ENCODE results near the gene PIP5K1B.

PIP5K1B gene

GRCh38 chr9:68720656-68721313, 15.7 kb downstream of the PIP5K1B start:
- Histone ChIP-seq H3K36me3 (ENCODE audit: insufficient read depth, low read length) (no peaks in the 10 kb centered on the region), H2AFZ (ENCODE audit: low read length, unreplicated experiment) (no peak overlapping the region), H3K79me2 (ENCODE audit: control insufficient read depth, insufficient read depth, low read length, unreplicated experiment) (no peaks in the 10 kb centered on the region), H3K27ac (ENCODE audit: low read depth, low read length) (no peak overlapping the region), H3K4me3 (ENCODE audit: low read depth, low read length) (no peak overlapping the region), H3K4me1 (ENCODE audit: control insufficient read depth, insufficient read depth, low read length, unreplicated experiment) (no peaks in the 10 kb centered on the region), H3K27me3 (ENCODE audit: insufficient read depth, low read length) (peaks cover 28% of the 10 kb centered on the region; the same call in 1 of the 2 replicates)

GRCh38 chr9:68721666-68722330, 16.8 kb downstream of the PIP5K1B start:
- Histone ChIP-seq H3K27me3 (ENCODE audit: insufficient read depth, low read length) (peaks cover 28% of the 10 kb centered on the region; the same call in 1 of the 2 replicates), H3K4me3 (ENCODE audit: low read depth, low read length) (no peak overlapping the region), H3K27ac (ENCODE audit: low read depth, low read length) (no peak overlapping the region), H2AFZ (ENCODE audit: low read length, unreplicated experiment) (no peak overlapping the region), H3K4me1 (ENCODE audit: control insufficient read depth, insufficient read depth, low read length, unreplicated experiment) (no peaks in the 10 kb centered on the region), H3K36me3 (ENCODE audit: insufficient read depth, low read length) (no peaks in the 10 kb centered on the region), H3K79me2 (ENCODE audit: control insufficient read depth, insufficient read depth, low read length, unreplicated experiment) (no peaks in the 10 kb centered on the region)

GRCh38 chr9:68725070-68725469, 20.0 kb downstream of the PIP5K1B start:
- Histone ChIP-seq H3K36me3 (ENCODE audit: insufficient read depth, low read length) (no peaks in the 10 kb centered on the region), H3K79me2 (ENCODE audit: control insufficient read depth, insufficient read depth, low read length, unreplicated experiment) (no peaks in the 10 kb centered on the region), H3K27me3 (ENCODE audit: insufficient read depth, low read length) (peaks cover 20% of the 10 kb centered on the region; the same call in 1 of the 2 replicates), H2AFZ (ENCODE audit: low read length, unreplicated experiment) (no peak overlapping the region), H3K27ac (ENCODE audit: low read depth, low read length) (no peak overlapping the region), H3K4me1 (ENCODE audit: control insufficient read depth, insufficient read depth, low read length, unreplicated experiment) (no peaks in the 10 kb centered on the region), H3K4me3 (ENCODE audit: low read depth, low read length) (no peak overlapping the region)

GRCh38 chr9:68726489-68726888, 21.4 kb downstream of the PIP5K1B start:
- H3K36me3 ChIP-seq (ENCODE audit: insufficient read depth, low read length), result no peaks in the 10 kb centered on the region
- H3K4me3 ChIP-seq (ENCODE audit: low read depth, low read length), result no peak overlapping the region
- H3K79me2 ChIP-seq (ENCODE audit: control insufficient read depth, insufficient read depth, low read length, unreplicated experiment), result no peaks in the 10 kb centered on the region
- H3K27ac ChIP-seq (ENCODE audit: low read depth, low read length), result no peak overlapping the region
- H2AFZ ChIP-seq (ENCODE audit: low read length, unreplicated experiment), result no peak overlapping the region
- peaks cover 10% of the 10 kb centered on the region; the same call in 1 of the 2 replicates for H3K27me3 ChIP-seq (ENCODE audit: insufficient read depth, low read length)
- no peaks in the 10 kb centered on the region for H3K4me1 ChIP-seq (ENCODE audit: control insufficient read depth, insufficient read depth, low read length, unreplicated experiment)

DNA sequence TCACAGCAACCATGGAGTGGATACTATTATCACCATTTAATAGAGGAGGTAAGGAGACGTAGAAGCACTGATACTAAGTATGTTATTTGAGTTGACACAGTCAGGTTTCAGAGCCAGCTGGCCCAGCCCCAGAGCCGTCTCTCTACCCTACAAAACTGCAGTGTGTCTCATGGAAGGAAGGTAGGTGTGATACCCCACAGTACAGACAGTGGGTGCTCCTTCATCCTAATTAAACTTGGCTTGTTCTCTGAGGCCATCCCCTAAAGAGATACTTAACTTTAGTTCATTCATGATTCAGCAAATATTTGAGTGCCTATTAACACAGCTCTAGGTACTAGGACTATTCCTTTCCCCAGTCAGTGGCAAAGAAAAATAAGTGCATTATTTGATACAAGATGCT, 22.6 kb downstream of the PIP5K1B start:
- H3K79me2 ChIP-seq (ENCODE audit: control insufficient read depth, insufficient read depth, low read length, unreplicated experiment), result no peaks in the 10 kb centered on the region
- no peaks in the 10 kb centered on the region for H3K36me3 ChIP-seq (ENCODE audit: insufficient read depth, low read length)
- H3K4me3 ChIP-seq (ENCODE audit: low read depth, low read length), result no peak overlapping the region
- H3K27me3 ChIP-seq (ENCODE audit: insufficient read depth, low read length), result peaks cover 10% of the 10 kb centered on the region; the same call in 1 of the 2 replicates
- H3K4me1 ChIP-seq (ENCODE audit: control insufficient read depth, insufficient read depth, low read length, unreplicated experiment), result no peaks in the 10 kb centered on the region
- no peak overlapping the region for H3K27ac ChIP-seq (ENCODE audit: low read depth, low read length)
- H2AFZ ChIP-seq (ENCODE audit: low read length, unreplicated experiment), result no peak overlapping the region

DNA sequence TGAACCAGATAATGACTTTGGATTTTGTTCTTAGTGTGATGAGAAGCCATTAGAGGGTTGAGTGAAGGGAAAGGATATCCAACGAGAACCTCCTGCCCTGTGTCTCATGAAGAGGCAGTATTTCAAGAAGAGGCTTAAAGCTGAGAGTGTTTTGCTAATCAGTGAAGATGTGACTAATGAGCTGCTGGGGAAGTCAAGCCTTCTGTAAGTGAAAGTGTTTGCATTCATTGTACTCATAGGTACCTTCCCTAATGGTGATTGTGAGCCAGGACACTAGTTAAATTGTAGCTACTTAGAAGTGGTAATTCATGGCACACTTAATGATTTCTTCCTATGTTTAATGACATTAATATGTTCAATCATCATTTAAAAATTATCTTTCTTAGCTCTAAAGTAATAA, 23.7 kb downstream of the PIP5K1B start:
- Histone ChIP-seq H3K27ac (ENCODE audit: low read depth, low read length) (no peak overlapping the region), H3K36me3 (ENCODE audit: insufficient read depth, low read length) (no peaks in the 10 kb centered on the region), H3K4me3 (ENCODE audit: low read depth, low read length) (no peak overlapping the region), H2AFZ (ENCODE audit: low read length, unreplicated experiment) (no peak overlapping the region), H3K79me2 (ENCODE audit: control insufficient read depth, insufficient read depth, low read length, unreplicated experiment) (no peaks in the 10 kb centered on the region), H3K27me3 (ENCODE audit: insufficient read depth, low read length) (peaks cover 10% of the 10 kb centered on the region; the same call in 1 of the 2 replicates), H3K4me1 (ENCODE audit: control insufficient read depth, insufficient read depth, low read length, unreplicated experiment) (no peaks in the 10 kb centered on the region)

- Histone ChIP-seq H3K4me1 (ENCODE audit: control insufficient read depth, insufficient read depth, low read length, unreplicated experiment) (no peaks in the 10 kb centered on the region), H3K36me3 (ENCODE audit: insufficient read depth, low read length) (no peaks in the 10 kb centered on the region), H3K27me3 (ENCODE audit: insufficient read depth, low read length) (peaks cover 19% of the 10 kb centered on the region; the same call in 1 of the 2 replicates), H3K27ac (ENCODE audit: low read depth, low read length) (no peak overlapping the region), H3K79me2 (ENCODE audit: control insufficient read depth, insufficient read depth, low read length, unreplicated experiment) (no peaks in the 10 kb centered on the region), H2AFZ (ENCODE audit: low read length, unreplicated experiment) (no peak overlapping the region), H3K4me3 (ENCODE audit: low read depth, low read length) (no peak overlapping the region)
These were observed 25.7 kb downstream of the PIP5K1B start for GRCh38 chr9:68730570-68731235.

DNA sequence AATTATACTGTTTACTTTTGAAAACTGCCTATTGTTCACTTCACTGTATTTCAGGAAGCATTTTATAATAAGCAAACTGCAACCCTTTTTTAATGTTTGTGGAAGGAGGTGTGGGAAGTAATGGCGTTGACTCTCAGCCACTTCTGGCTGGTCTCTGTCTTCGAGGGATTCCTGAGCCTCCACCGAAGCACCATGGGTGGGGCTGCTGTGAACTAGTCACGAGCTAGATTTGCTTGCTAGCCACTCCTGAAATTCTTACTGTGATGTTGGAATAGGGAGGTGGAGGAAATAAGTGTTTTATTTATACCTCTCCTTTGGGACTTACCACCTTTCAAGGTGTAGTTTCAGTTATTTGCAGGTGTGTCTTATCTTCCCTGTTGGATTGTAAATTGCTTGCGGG, 26.8 kb downstream of the PIP5K1B start:
- no peaks in the 10 kb centered on the region for H3K79me2 ChIP-seq (ENCODE audit: control insufficient read depth, insufficient read depth, low read length, unreplicated experiment)
- no peaks in the 10 kb centered on the region for H3K4me1 ChIP-seq (ENCODE audit: control insufficient read depth, insufficient read depth, low read length, unreplicated experiment)
- no peak overlapping the region for H2AFZ ChIP-seq (ENCODE audit: low read length, unreplicated experiment)
- no peak overlapping the region for H3K27ac ChIP-seq (ENCODE audit: low read depth, low read length)
- H3K4me3 ChIP-seq (ENCODE audit: low read depth, low read length), result no peak overlapping the region
- H3K27me3 ChIP-seq (ENCODE audit: insufficient read depth, low read length), result peaks cover 19% of the 10 kb centered on the region; the same call in 1 of the 2 replicates
- no peaks in the 10 kb centered on the region for H3K36me3 ChIP-seq (ENCODE audit: insufficient read depth, low read length)

GRCh38 chr9:68732405-68733020, 27.5 kb downstream of the PIP5K1B start:
- Histone ChIP-seq H3K4me1 (ENCODE audit: control insufficient read depth, insufficient read depth, low read length, unreplicated experiment) (no peaks in the 10 kb centered on the region), H2AFZ (ENCODE audit: low read length, unreplicated experiment) (no peak overlapping the region), H3K27ac (ENCODE audit: low read depth, low read length) (no peak overlapping the region), H3K4me3 (ENCODE audit: low read depth, low read length) (no peak overlapping the region), H3K27me3 (ENCODE audit: insufficient read depth, low read length) (peaks cover 19% of the 10 kb centered on the region), H3K36me3 (ENCODE audit: insufficient read depth, low read length) (no peaks in the 10 kb centered on the region), H3K79me2 (ENCODE audit: control insufficient read depth, insufficient read depth, low read length, unreplicated experiment) (no peaks in the 10 kb centered on the region)

DNA sequence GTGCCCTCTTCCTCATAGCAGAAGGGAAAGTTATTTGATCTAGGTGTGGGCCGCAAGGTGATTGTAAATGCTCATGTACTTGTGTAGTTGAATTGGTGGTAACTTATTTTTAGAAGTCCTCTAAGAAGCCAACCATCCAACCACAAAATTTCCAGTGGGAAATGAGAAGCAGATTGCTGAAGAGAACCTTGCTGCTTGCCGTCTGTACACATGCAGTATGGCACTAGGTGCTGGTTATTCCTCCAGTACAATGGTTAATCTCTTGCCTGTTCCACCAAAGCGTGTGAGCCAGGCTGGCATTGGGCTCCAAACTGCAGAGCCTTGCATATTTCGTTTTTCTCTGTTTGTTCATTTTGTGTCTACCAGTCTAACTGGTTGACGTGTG, 28.0 kb downstream of the PIP5K1B start:
- no peaks in the 10 kb centered on the region for H3K4me1 ChIP-seq (ENCODE audit: control insufficient read depth, insufficient read depth, low read length, unreplicated experiment)
- H2AFZ ChIP-seq (ENCODE audit: low read length, unreplicated experiment), result no peak overlapping the region
- H3K27me3 ChIP-seq (ENCODE audit: insufficient read depth, low read length), result peaks cover 16% of the 10 kb centered on the region
- no peak overlapping the region for H3K27ac ChIP-seq (ENCODE audit: low read depth, low read length)
- H3K36me3 ChIP-seq (ENCODE audit: insufficient read depth, low read length), result no peaks in the 10 kb centered on the region
- no peaks in the 10 kb centered on the region for H3K79me2 ChIP-seq (ENCODE audit: control insufficient read depth, insufficient read depth, low read length, unreplicated experiment)
- H3K4me3 ChIP-seq (ENCODE audit: low read depth, low read length), result no peak overlapping the region

All from ACC112 (cell line).